K562 (cell line): ENCODE data around the gene LAG3.

Experiments used
- CC2D1A ChIP-seq: fragments of 450-650 bp; IDR thresholded peaks from 2 replicates; pipeline ENCODE4 v1.6.1; 2017; ENCODE audit warnings: mild to moderate bottlenecking
- CCNT2 ChIP-seq: IDR thresholded peaks from 2 replicates; pipeline ENCODE4 v1.6.1; 2011; ENCODE audit warnings: borderline replicate concordance, low read depth, mild to moderate bottlenecking, moderate library complexity, mixed read lengths, low read length; ENCODE audit not compliant: insufficient read length; ENCODE audit errors: extremely low read depth
- CEBPB ChIP-seq: fragments of 450-650 bp; IDR thresholded peaks from 2 replicates; pipeline ENCODE4 v1.6.1; 2016; ENCODE audit warnings: missing genetic modification characterization, missing compliant biosample characterization
- CTCF ChIP-seq, 3 experiments: IDR thresholded peaks in 2 of 3; conservative IDR thresholded peaks in 1 of 3; 2 replicates each; pipeline ENCODE4 v1.5.1; 2011 to 2012; ENCODE audit warnings: low read length in 3 of 3, mild to moderate bottlenecking in 3 of 3, control low read depth in 2 of 3, improper control_type of control experiment in 1 of 3, inconsistent platforms in 1 of 3, low read depth in 1 of 3, mixed read lengths in 1 of 3, moderate library complexity in 1 of 3; ENCODE audit not compliant: insufficient read depth in 2 of 3
- EGR1 ChIP-seq: fragments of 450-650 bp; conservative IDR thresholded peaks from 2 replicates; pipeline ENCODE4 v1.6.1; 2017; ENCODE audit warnings: mild to moderate bottlenecking
- HDGF ChIP-seq: fragments of 450-650 bp; IDR thresholded peaks from 2 replicates; pipeline ENCODE4 v1.6.1; 2016
- POLR2A ChIP-seq: fragments of 450-650 bp; conservative IDR thresholded peaks from 2 replicates; pipeline ENCODE4 v1.6.1; 2016
- SIN3A ChIP-seq, 2 experiments: fragments of 150-350 bp in 1 of 2; IDR thresholded peaks; 2 replicates each; pipeline ENCODE4 v1.6.1; 2011 to 2016; ENCODE audit warnings: borderline replicate concordance in 2 of 2, low read depth in 2 of 2, low read length in 2 of 2, mild to moderate bottlenecking in 2 of 2, moderate library complexity in 2 of 2; ENCODE audit not compliant: control insufficient read depth in 1 of 2
- SREBF1 ChIP-seq: fragments of 150-350 bp; IDR thresholded peaks from 2 replicates; pipeline ENCODE4 v1.6.1; 2014; ENCODE audit warnings: antibody characterized with exemption, low read depth, low read length, borderline replicate concordance
- ZFP36 ChIP-seq: fragments of 150-350 bp; IDR thresholded peaks from 2 replicates; pipeline ENCODE4 v1.6.1; 2018; ENCODE audit warnings: low read length, low read depth; ENCODE audit not compliant: partially characterized antibody
- ZKSCAN1 ChIP-seq: fragments of 150-350 bp; IDR thresholded peaks from 2 replicates; pipeline ENCODE4 v1.6.1; 2016; ENCODE audit warnings: low read depth, low read length

GRCh38 chr12:6823182-6824084, 51.1 kb downstream of the LAG3 start:
- TF ChIP-seq CC2D1A (no peak), ZFP36 (no peak), CEBPB (tag) (no peak), EGR1 (no peak), HDGF (no peak), CTCF (IDR thresholded peaks at IDR 0.05 in 2 of 3, conservative IDR thresholded peaks at IDR 0.05 in 1 of 3; ENCODE audit: insufficient read depth in 2 of 3, low read depth in 1 of 3, low read length in 3 of 3) (no peak), SIN3A (IDR thresholded peaks at IDR 0.05; ENCODE audit: borderline replicate concordance in 2 of 2, control insufficient read depth in 1 of 2, low read depth in 2 of 2, low read length in 2 of 2) (no peak), CCNT2 (no peak), SREBF1 (no peak), ZKSCAN1 (no peak), POLR2A (no peak)
